HG02588 (cell line): ENCODE measurements around the gene GPR137.

Source experiments
- ATAC-seq: cut with Tn5 transposase; IDR thresholded peaks from one replicate; pipeline ENCODE4 v1.9.1; 2021; ENCODE audit warnings: mild to moderate bottlenecking, moderate library complexity; ENCODE audit not compliant: unreplicated experiment

The GPR137 gene

GRCh38 chr11:64248578-64248977 lies 37.1 kb upstream of the GPR137 start:
- ATAC-seq, result no peak

- ATAC-seq, result no peak
These were observed 36.6 kb upstream of the GPR137 start for GRCh38 chr11:64249038-64249437.

- no peak for ATAC-seq
These were observed 35.9 kb upstream of the GPR137 start for GRCh38 chr11:64249563-64250414.

GRCh38 chr11:64250415-64251015 lies 35.1 kb upstream of the GPR137 start:
- no peak for ATAC-seq

GRCh38 chr11:64251016-64251752 lies 34.5 kb upstream of the GPR137 start, which contains the start of gene PLCB3:
Gene PLCB3, plus strand, starts transcription at chr11:64251530. Its CDS starts 120 bp downstream, at chr11:64251650.
- peak; percentile 42 for ATAC-seq

- no peak for ATAC-seq
These were observed 34.0 kb upstream of the GPR137 start for GRCh38 chr11:64251753-64252002.

GRCh38 chr11:64252003-64252872 lies 33.4 kb upstream of the GPR137 start:
- ATAC-seq, result no peak

GRCh38 chr11:64253043-64253442 lies 32.6 kb upstream of the GPR137 start:
- no peak for ATAC-seq

- no peak for ATAC-seq
These were observed 32.2 kb upstream of the GPR137 start for GRCh38 chr11:64253481-64253880.

GRCh38 chr11:64254326-64254725 lies 31.3 kb upstream of the GPR137 start:
- no peak for ATAC-seq

- ATAC-seq, result no peak
These were observed 30.2 kb upstream of the GPR137 start for GRCh38 chr11:64255135-64256128.

GRCh38 chr11:64256300-64256699 lies 29.3 kb upstream of the GPR137 start:
- no peak for ATAC-seq

GRCh38 chr11:64258356-64258755 lies 27.3 kb upstream of the GPR137 start:
- ATAC-seq, result no peak

- ATAC-seq, result no peak
These were observed 26.6 kb upstream of the GPR137 start for GRCh38 chr11:64258946-64259532.

GRCh38 chr11:64259533-64260067 lies 26.0 kb upstream of the GPR137 start:
- ATAC-seq, result no peak

- ATAC-seq, result no peak
These were observed 25.4 kb upstream of the GPR137 start for GRCh38 chr11:64260147-64260708.

GRCh38 chr11:64261556-64262080 lies 24.0 kb upstream of the GPR137 start:
- no peak for ATAC-seq

GRCh38 chr11:64262271-64263002 lies 23.2 kb upstream of the GPR137 start:
- ATAC-seq, result no peak
